Transverse colon (tissue), 4 donors: Measurements from ENCODE around the gene IRF2. TPM values are rescaled to one million over a fixed set of nuclear protein-coding genes. Genes with fewer than 3 reads are reported as not detected.
A peak's percentile ranks its signal among the peaks of the same experiment; 100 is the strongest.

Experiments used
- DNase-seq: peaks from one replicate; pipeline ENCODE4 v3.0.0-alpha.2; 2019
- H3K27ac ChIP-seq, 4 donors: fragments of 200-600 bp; sonication (generic); 2 replicates each; pipeline ENCODE4 v1.5.1; 2016 to 2018; ENCODE audit warnings: inconsistent platforms in 4 of 4
- H3K27me3 ChIP-seq: fragments of 200-600 bp; sonication (generic); 2 replicates; pipeline ENCODE4 v1.5.1; 2017; ENCODE audit warnings: inconsistent platforms
- H3K36me3 ChIP-seq, 4 donors: fragments of 200-600 bp; sonication (generic); 2 replicates each; pipeline ENCODE4 v1.5.1; 2017 to 2019; ENCODE audit warnings: inconsistent platforms in 4 of 4
- H3K4me1 ChIP-seq, 4 donors: fragments of 200-600 bp; sonication (generic); 2 replicates each; pipeline ENCODE4 v1.5.1; 2017 to 2020; ENCODE audit warnings: inconsistent platforms in 4 of 4
- H3K4me3 ChIP-seq, 4 donors: fragments of 200-600 bp; sonication (generic); 1 replicate in 1 of 4; 2 replicates in 3 of 4; pipeline versions ENCODE4 v1.5.1 to v1.6.1; 2017 to 2019; ENCODE audit warnings: inconsistent platforms in 4 of 4
- H3K9me3 ChIP-seq, 2 donors: fragments of 200-600 bp; sonication (generic); 2 replicates each; pipeline ENCODE4 v1.5.1; 2017 to 2019; ENCODE audit warnings: inconsistent platforms in 2 of 2
- CTCF ChIP-seq, 5 experiments: fragments of 200-600 bp in 3 of 5; fragments of 450-650 bp in 2 of 5; sonication (generic) in 3 of 5; IDR thresholded peaks; 1 replicate in 2 of 5; 2 replicates in 3 of 5; pipeline ENCODE4 v1.5.1; 2016 to 2017; ENCODE audit warnings: antibody characterized with exemption in 5 of 5, inconsistent platforms in 3 of 5, mild to moderate bottlenecking in 2 of 5, moderate library complexity in 1 of 5
- EP300 ChIP-seq: sonication (generic); formaldehyde crosslinking; IDR thresholded peaks from one replicate; pipeline ENCODE4 v1.6.1; 2017; ENCODE audit warnings: antibody characterized with exemption, low read depth
- POLR2A ChIP-seq: fragments of 450-650 bp; IDR thresholded peaks from one replicate; pipeline ENCODE4 v1.6.1; 2016; ENCODE audit warnings: antibody characterized with exemption, mild to moderate bottlenecking, moderate library complexity
- POLR2AphosphoS5 ChIP-seq, 3 donors: sonication (generic); formaldehyde crosslinking; IDR thresholded peaks; one replicate each; pipeline ENCODE4 v1.6.1; 2016; ENCODE audit warnings: antibody characterized with exemption in 3 of 3
- WGBS, 2 donors: methylation state at CpG; one replicate each; pipeline ENCODE4 v1.1.5; 2018; ENCODE audit warnings: low coverage in 1 of 2; 5-methylcytosine and 5-hydroxymethylcytosine counted together
- in situ Hi-C, 4 donors: fragments of 200-750 bp; cut with MboI; loops; one replicate each; pipeline versions ENCODE4 v1.15.0 to v1.15.1; 2017; ENCODE audit warnings: low sequenced_read_pairs in 3 of 4, low pct_ligation_motif_present in 1 of 4, low pct_unique_long_range_greater_than_20kb in 1 of 4
- intact Hi-C: fragments of 100-400 bp; cut with DNase I; formaldehyde crosslinking; loops from one replicate; pipeline ENCODE4 v1.15.1; 2023; ENCODE audit warnings: low total_unique reads
- total RNA-seq, 4 donors: library from RNA; depleted of rRNA; stranded (reverse); fragments of >200 nt; gene quantifications; one replicate each; pipeline ENCODE4 v1.1.0, GENCODE V29; 2016

IRF2 gene
- total RNA-seq, 4 donors from 2014 or later, result 15.3 to 85.3 (median 42.5) TPM

GRCh38 chr4:184351560-184352451 lies 122.5 kb downstream of the IRF2 start:
- Histone ChIP-seq H3K4me1 (peaks cover 26 to 50% (median 35%) of the 10 kb centered on the region in 4 donors), H3K27me3 (no peaks in the 10 kb centered on the region), H3K4me3 (no peak overlapping the region), H3K9me3 (no peaks in the 10 kb centered on the region), H3K36me3 (no peaks in the 10 kb centered on the region), H3K27ac (no peak overlapping the region)
- WGBS, 2 donors, result 92 to 97% methylated on average over 16 to 19 of the region's 19 CpGs
- no peak for DNase-seq
- in situ Hi-C loops, result no loop called here
- intact Hi-C loops, result no loop called here
- TF ChIP-seq EP300 (no peak), POLR2AphosphoS5 (IDR thresholded peaks at IDR 0.05) (no peak), POLR2A (no peak), CTCF (IDR thresholded peaks at IDR 0.05) (no peak)

- in situ Hi-C loops, result no loop called here
- TF ChIP-seq EP300, result no peak
- TF ChIP-seq POLR2AphosphoS5 (IDR thresholded peaks at IDR 0.05), result no peak
- TF ChIP-seq POLR2A, result no peak
- no peak for TF ChIP-seq CTCF (IDR thresholded peaks at IDR 0.05)
- intact Hi-C loops, result no loop called here
- Histone ChIP-seq H3K27ac (no peak overlapping the region), H3K4me3 (no peak overlapping the region), H3K27me3 (no peaks in the 10 kb centered on the region), H3K4me1 (peaks cover 30 to 58% (median 39%) of the 10 kb centered on the region in 4 donors), H3K9me3 (no peaks in the 10 kb centered on the region), H3K36me3 (no peaks in the 10 kb centered on the region)
- no peak for DNase-seq
- WGBS, 2 donors, result 97 to 98% methylated on average over 5 of the region's 5 CpGs
Observed at GRCh38 chr4:184350964-184351363, 123.4 kb downstream of the IRF2 start.

- intact Hi-C loops (no loop called here), in situ Hi-C loops (no loop called here)
- DNase-seq, result no peak
- H3K9me3 ChIP-seq, result no peaks in the 10 kb centered on the region
- H3K4me3 ChIP-seq, result no peak overlapping the region
- 89 to 93% methylated on average over 7 to 9 of the region's 9 CpGs for WGBS, 2 donors
- H3K27me3 ChIP-seq, result no peaks in the 10 kb centered on the region
- H3K27ac ChIP-seq, result peak overlapping the region; percentile 91 to 97 (median 94)
- H3K36me3 ChIP-seq, result no peaks in the 10 kb centered on the region
- H3K4me1 ChIP-seq, result peaks cover 33 to 63% (median 41%) of the 10 kb centered on the region in 4 donors
- TF ChIP-seq POLR2A (no peak), CTCF (IDR thresholded peaks at IDR 0.05) (no peak), POLR2AphosphoS5 (IDR thresholded peaks at IDR 0.05) (no peak), EP300 (no peak)
Observed at GRCh38 chr4:184350213-184350817, 124.0 kb downstream of the IRF2 start.

- H3K4me3 ChIP-seq, result no peak overlapping the region
- in situ Hi-C loops (no loop called here), intact Hi-C loops (no loop called here)
- TF ChIP-seq POLR2A (no peak), POLR2AphosphoS5 (IDR thresholded peaks at IDR 0.05) (peak in 1 of 3 donors; percentile 25), EP300 (no peak), CTCF (IDR thresholded peaks at IDR 0.05) (no peak)
- no peaks in the 10 kb centered on the region for H3K36me3 ChIP-seq
- peak; percentile 35 for DNase-seq
- no peaks in the 10 kb centered on the region for H3K27me3 ChIP-seq
- WGBS, 2 donors, result 69 to 75% methylated on average over 8 to 11 of the region's 11 CpGs
- no peaks in the 10 kb centered on the region for H3K9me3 ChIP-seq
- H3K27ac ChIP-seq, result peak overlapping the region; percentile 91 to 97 (median 94)
- H3K4me1 ChIP-seq, result peaks cover 29 to 62% (median 37%) of the 10 kb centered on the region in 4 donors
Observed at GRCh38 chr4:184349283-184350039, 124.9 kb downstream of the IRF2 start.
